ENCODE results near the gene GLT6D1. TPM values are rescaled to one million over a fixed set of nuclear protein-coding genes. Genes with fewer than 3 reads are reported as not detected.

GLT6D1 gene
- total and polyA plus RNA-seq, 2 of the 4 experiments (the other 2 are of a cell fraction), result not detected

- Histone ChIP-seq H3K14ac (replicated peaks; ENCODE audit: low read depth, low read length) (no peak overlapping the region), H2AK5ac (ENCODE audit: low read depth, low read length) (no peak overlapping the region), H2BK20ac (ENCODE audit: low read depth, low read length) (no peak overlapping the region), H3K18ac (ENCODE audit: low read depth, low read length) (no peak overlapping the region), H3K56ac (ENCODE audit: extremely low read depth, insufficient read depth, low read length) (no peak overlapping the region), H3K4me3 (ENCODE audit: insufficient read depth, low read depth, low read length) (no peak overlapping the region), H3K23ac (ENCODE audit: low read depth, low read length) (no peak overlapping the region), H2AK9ac (replicated peaks; ENCODE audit: low read depth, low read length, poor library complexity) (no peak overlapping the region), H3K4me1 (ENCODE audit: control insufficient read depth, insufficient read depth, low read length) (no peaks in the 10 kb centered on the region), H4K91ac (ENCODE audit: insufficient read depth, low read depth, low read length) (no peak overlapping the region), H2BK5ac (ENCODE audit: low read depth, low read length, poor library complexity, severe bottlenecking) (no peak overlapping the region), H3K79me1 (ENCODE audit: low read depth in 1 of 2, low read length in 2 of 2) (no peaks in the 10 kb centered on the region), H3K9me1 (ENCODE audit: insufficient read depth, low read length) (no peaks in the 10 kb centered on the region), H3K27ac (ENCODE audit: insufficient read depth, low read length) (no peak overlapping the region), H3K4ac (ENCODE audit: low read depth, low read length) (no peak overlapping the region), H2BK15ac (ENCODE audit: low read depth, low read length) (no peak overlapping the region), H4K8ac (ENCODE audit: low read depth in 2 of 2, low read length in 2 of 2) (no peak overlapping the region), H3K9me3 (ENCODE audit: control insufficient read depth, insufficient read depth, low read length) (peaks cover 25% of the 10 kb centered on the region), H2AFZ (replicated peaks; ENCODE audit: low read length, poor library complexity) (no peak overlapping the region), H4K5ac (ENCODE audit: low read depth, low read length) (no peak overlapping the region), H3K9ac (ENCODE audit: low read depth, low read length) (no peak overlapping the region), H4K20me1 (ENCODE audit: insufficient read depth, low read length) (no peaks in the 10 kb centered on the region), H3K36me3 (ENCODE audit: control insufficient read depth, insufficient read depth, low read length) (no peaks in the 10 kb centered on the region), H3K4me2 (ENCODE audit: low read depth, low read length) (no peak overlapping the region), H3K27me3 (ENCODE audit: control insufficient read depth, insufficient read depth, low read length) (no peaks in the 10 kb centered on the region), H2BK120ac (ENCODE audit: low read depth, low read length) (no peak overlapping the region)
- in situ Hi-C loops (cut with MboI; ENCODE audit: low sequenced_read_pairs), result no loop called here
- WGBS, 2 experiments (ENCODE audit: extremely low coverage in 2 of 2, insufficient read length in 1 of 2), result 70% methylated on average over 2 of the region's 10 CpGs; no CpG with 5 or more reads in 1 of the 2 experiments
- dilution Hi-C loops (cut with HindIII; ENCODE audit: low sequenced_read_pairs, unreplicated experiment), result no loop called here
- no peak for ATAC-seq (ENCODE audit: low read depth)
- no TSS peak for BruUV-seq (replicated peaks)
- ChIA-PET CTCF (no interaction called here), POLR2A (ENCODE audit: unreplicated experiment) (no interaction called here)
- DNase-seq, result no peak
- TF ChIP-seq RFX5 (IDR thresholded peaks at IDR 0.05; ENCODE audit: low read depth, low read length), result no peak
- TF ChIP-seq RAD21 (IDR thresholded peaks at IDR 0.05; ENCODE audit: low read length), result no peak
- TF ChIP-seq ELK1 (IDR thresholded peaks at IDR 0.05; ENCODE audit: borderline replicate concordance, low read depth, low read length), result no peak
- no peak for TF ChIP-seq FOS (IDR thresholded peaks at IDR 0.05; ENCODE audit: low read depth, low read length)
- intact Hi-C loops (cut with micrococcal nuclease), result no loop called here
These were observed 9.4 kb upstream of the GLT6D1 start for GRCh38 chr9:135648494-135649410.

Measured in IMR-90 (cell line).